Activated CD4-positive, alpha-beta T cell treated with anti-CD3 and anti-CD28 coated beads for 24 hours (primary cell): ENCODE results near the gene PCNT.
"Not testable (repeated sequence)": the region's sequence is repeated elsewhere in the genome, so short reads cannot be mapped to it uniquely, and the experiment has no call there.

Experiments used
- DNase-seq, 2 donors: peaks; one replicate each; pipeline ENCODE4 v3.0.0-alpha.2; 2020; ENCODE audit warnings: low read depth in 2 of 2

The PCNT gene

GRCh38 chr21:46454634-46455390, 130.9 kb downstream of the PCNT start:
- DNase-seq: no peak

DNA sequence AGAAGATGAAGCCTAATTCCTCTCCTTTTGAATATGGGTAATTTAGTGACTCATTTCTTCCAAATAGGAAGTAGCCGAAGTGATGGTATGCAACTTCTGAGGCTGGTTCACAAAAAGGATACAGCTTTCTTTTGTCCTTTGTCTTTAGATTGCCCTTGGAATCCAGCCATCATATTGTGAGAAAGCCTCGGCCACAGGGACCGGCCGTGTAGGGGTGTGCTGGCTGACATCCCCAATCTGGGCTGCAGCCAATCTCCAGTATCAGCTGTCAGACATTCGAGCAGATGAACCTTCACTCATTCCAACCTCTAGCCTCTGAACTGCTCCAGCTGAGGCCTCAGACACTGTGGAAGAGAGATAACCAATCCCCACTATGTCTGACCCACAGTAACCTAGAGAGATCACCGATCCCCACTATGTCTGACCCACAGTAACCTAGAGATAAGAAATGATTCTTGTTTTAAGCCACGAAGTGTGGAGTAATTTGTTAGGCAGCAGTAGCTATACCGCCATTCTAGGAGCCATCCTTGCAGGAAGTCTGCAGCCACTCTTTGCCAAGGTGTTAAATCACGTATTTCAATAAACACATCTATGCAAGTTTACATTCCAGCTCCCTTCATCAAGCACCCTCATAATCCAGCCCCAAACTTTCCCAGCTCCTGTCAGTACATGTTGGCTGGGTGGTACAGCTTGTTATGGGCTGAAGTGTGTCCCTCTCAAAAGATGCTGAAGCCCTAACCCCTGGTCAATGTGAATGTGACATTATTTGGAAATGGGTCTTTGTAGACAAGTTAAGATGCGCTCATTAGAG, 131.8 kb downstream of the PCNT start:
- DNase-seq: no peak

DNA sequence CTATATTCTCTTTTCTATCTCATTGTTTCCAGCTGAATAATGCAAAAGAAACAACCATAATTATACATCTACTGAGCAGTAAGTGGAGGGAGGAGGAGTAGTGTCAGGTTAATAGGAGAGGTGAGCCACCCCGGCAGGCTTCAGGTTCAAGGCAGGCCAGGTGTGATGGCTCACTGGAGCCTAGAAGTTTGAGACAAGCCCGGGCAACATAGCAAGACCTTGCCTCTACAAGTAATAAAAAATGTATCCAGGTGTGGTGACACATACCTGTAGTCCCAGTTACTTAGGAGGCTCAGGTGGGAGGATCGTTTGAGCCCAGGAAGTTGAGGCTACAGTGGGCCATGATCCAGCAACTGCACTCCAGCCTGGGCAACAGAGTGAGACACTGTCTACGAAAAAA, 132.8 kb downstream of the PCNT start:
- DNase-seq: no peak

GRCh38 chr21:46457801-46458314, 133.9 kb downstream of the PCNT start:
- DNase-seq: peak in 1 of 2 donors; percentile 10

GRCh38 chr21:46458315-46459023, 134.5 kb downstream of the PCNT start, which contains the start of gene DIP2A:
DIP2A (plus strand) TSS chr21:46458891; CDS start chr21:46459132, 241 bp downstream.
- DNase-seq: peak; percentile 86

DNA sequence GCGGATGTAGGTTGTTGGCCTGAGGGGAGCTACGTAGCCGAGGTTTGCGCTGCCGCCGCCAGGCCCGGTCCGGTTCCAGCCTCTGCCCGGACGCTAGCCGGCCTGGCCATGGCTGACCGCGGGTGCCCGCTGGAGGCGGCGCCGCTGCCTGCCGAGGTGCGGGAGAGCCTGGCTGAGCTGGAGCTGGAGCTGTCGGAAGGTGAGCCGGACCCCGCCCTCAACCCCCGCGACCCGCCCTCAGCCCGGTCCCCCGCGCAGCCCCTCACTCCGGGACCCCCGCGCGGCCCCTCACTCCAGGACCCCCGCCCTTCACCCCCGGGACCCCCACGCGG, 135.0 kb downstream of the PCNT start:
- no peak for DNase-seq

DNA sequence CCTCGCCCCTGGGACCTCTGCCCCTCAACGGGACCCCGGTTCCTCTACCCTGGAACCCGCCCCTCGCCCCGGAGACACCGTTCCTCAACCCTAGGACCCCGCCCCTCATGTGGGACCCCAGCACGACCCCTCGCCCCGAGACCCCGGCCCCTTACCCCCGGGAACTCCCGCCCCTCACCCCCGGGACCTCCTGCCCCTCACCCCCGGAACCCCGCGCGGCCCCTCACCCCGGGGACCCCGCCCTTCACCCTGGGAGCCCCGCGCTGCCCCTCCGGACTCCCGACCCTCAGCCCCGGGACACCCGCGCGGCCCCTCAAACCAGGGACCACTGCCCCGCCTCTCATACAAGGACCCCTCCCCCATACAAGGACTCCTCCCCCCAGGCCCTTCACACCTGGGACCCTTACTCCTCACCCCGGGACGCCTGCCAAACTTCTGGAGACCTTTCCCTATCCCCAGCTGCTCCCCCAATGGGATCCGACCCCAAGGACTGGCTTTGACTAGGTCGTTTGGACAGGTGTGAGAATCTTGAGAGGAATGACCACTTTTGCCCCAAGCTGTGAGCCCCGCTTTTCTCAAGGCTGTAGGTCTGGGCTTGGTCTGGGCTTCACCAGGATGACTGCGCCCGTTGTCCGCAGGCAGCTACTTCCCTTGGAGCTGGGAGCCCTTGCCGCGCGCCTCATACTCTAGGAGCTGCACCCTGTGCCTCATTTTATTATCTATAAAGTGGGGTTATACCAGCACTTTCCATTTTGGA, 135.6 kb downstream of the PCNT start:
- no peak for DNase-seq

DNA sequence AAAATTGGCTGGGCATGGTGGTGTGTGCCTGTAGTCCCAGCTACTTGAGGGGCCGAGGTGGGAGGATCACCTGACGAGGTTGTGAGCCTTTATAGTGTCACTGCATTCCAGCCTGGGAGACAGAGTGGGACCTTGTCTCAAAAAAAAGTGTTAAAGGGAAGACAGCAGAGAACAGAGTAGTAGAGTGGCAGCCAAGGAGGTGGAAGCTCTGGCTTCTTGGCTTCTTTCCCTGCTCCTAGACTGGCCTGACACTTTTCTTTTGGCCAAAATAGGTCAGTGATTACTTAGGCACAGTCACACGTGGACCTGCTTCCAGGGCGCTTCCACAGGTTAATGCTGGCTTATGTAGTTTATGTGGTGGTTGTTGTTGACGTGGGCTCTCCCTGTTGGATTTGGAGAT, 138.0 kb downstream of the PCNT start:
- DNase-seq: no peak

DNA sequence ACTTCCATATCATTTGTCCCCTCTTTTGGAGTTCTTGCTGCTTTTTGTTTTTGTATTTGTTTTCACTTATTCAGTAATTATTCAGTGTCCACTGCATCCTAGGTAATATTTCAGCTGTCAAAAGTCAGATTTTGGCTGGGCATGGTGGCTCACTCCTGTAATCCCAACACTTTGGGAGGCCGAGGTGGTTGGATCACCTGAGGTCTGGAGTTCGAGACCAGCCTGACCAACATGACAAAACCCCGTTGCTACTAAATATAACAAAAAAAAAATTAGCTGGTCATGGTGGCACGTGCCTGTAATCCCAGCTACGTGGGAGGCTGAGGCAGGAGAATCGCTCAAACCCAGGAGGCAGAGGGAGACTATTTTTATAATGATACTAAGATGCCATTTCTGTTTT, 141.2 kb downstream of the PCNT start:
- not testable (repeated sequence) for DNase-seq

- no peak for DNase-seq
These were observed 141.7 kb downstream of the PCNT start for GRCh38 chr21:46465651-46466050.

- DNase-seq: no peak
These were observed 144.3 kb downstream of the PCNT start for GRCh38 chr21:46468108-46468774.

DNA sequence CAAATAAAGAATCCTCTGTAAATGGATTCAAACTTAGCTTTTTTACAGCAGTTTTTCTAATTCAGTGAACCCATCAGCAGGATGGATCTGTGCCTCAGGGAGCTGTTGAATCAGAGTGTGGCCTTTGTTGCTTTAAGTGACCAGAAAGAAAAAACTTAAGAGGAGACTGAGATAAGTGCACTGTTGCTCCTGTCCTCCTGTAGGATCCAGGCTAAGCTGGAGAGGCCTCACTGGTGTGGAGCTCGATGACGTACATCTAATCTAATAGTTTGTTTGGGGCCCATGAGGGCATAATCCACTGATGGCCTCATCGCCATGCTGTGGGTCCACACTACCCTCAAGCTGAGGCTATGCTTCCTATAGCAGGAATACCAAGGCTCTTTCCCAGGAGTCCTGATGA, 145.3 kb downstream of the PCNT start:
- no peak for DNase-seq

- DNase-seq: no peak
These were observed 147.6 kb downstream of the PCNT start for GRCh38 chr21:46471514-46471913.

- no peak for DNase-seq
These were observed 148.3 kb downstream of the PCNT start for GRCh38 chr21:46472246-46472645.

GRCh38 chr21:46474382-46474781, 150.4 kb downstream of the PCNT start:
- DNase-seq: no peak

- no peak for DNase-seq
These were observed 151.3 kb downstream of the PCNT start for GRCh38 chr21:46475296-46475695.

DNA sequence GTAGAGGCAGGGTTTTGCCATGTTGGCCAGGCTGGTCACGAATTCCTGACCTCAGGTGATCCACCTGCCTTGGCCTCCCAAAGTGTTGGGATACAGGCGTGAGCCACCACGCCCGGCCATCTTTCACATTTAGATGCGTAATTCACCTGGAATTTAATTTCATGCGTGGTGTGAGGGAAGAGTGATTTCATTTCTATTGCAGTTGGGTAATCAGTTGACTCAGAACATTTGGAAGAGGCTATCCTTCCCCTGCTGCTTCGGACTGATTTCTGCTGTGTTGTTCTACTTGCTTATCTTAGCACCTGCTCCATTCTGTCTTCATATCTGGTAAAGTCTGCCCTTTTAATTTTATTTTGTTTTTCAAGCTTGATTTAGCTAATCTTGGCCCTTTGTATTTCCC, 153.8 kb downstream of the PCNT start:
- DNase-seq: no peak

GRCh38 chr21:46478910-46479309, 155.0 kb downstream of the PCNT start:
- DNase-seq: no peak

DNA sequence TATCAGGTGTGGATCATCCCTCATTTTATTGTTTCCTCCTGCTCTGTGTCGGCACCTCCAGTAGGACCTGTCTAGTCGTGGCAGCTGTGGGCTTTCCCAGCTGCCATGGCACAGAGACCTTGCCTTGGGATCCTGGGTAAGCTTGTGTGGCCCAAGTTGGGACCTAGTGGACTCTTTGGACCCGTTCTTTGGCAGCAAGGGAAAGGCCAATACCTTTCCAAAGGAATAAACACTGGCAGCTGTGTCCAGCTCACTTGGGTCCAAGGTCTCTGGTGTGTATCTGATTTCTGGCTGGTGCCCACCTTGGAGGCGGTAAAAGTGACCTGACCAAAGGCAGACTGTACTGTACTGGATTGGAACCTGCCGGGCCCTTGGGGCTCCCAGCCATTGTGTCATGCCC, 156.5 kb downstream of the PCNT start:
- DNase-seq: no peak

- DNase-seq: no peak
These were observed 158.4 kb downstream of the PCNT start for GRCh38 chr21:46482225-46482845.

DNA sequence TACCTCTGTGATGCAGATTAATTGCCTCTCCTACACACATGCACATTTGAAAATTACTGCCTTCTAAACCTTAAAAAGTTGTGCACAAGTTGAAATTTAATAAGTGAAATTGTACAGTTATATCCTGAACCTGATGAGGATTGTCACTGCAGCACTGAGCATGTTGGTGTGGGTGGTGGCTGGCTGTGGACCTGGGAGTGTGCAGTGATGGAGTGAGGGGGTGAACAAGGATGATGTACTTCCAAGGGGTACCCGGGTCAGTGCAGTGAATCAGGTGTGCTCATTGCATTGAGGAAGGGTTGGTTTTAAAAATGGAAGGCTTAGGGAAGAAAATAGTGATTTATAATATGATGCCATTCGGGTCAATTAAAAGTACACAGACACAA, 158.9 kb downstream of the PCNT start:
- DNase-seq: no peak
